Activated gamma-delta T cell (primary cell): Measurements from ENCODE around the gene BSN.

Experiments used
- DNase-seq: peaks from one replicate; lab custom pipeline; 2025; lab: John Stamatoyannopoulos, UW

The BSN gene

DNA sequence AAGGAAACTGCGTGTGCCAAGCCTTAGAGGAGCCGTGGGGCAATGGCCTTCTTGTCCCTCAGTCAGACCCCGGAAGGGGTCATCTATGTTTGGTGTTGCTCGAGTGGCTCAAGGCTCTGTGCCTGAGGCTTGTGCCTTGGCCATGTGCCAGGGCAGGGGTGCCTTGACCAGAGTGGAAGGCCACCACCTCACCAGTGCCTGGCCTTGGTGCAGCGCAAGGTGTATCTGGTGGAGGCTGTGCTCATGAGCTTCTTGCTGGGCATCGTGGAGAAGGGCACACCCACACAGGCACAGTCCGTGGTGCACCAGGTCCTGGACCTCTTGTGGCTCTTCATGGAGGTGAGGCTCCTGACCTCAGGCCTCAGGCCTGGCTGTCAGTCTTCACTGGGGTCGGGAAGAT is 145.7 kb downstream of the BSN start:
- no peak for DNase-seq

DNA sequence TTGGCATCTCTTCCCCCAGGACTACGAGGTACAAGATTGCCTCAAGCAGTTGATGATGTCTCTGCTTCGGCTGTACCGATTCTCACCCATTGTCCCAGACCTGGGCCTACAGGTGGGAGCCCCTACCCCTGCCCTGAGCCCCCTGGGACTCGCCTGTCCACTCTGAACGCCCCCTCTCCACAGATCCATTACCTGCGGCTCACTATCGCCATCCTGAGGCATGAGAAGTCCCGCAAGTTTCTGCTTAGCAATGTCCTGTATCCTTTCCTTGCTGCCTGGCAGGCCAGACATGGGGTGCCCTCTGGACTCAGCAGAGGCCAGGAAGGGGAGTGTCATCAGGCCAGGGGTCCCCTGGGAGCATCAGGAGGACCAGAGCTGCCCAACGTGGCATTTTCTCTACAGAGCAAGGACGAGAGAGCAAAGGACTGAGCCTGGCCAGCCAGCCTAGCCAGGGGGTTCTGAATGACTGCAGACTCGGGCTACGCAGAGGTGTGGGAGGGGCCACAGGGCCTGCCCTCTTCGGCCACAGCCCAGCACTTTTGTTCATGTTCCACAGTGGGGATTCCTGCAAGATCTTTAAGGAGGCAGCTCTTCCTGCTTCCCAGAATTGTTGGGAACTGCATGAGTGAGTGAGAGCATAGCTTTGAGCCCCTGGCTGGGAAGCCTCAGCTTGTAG is 146.3 kb downstream of the BSN start:
- DNase-seq, result no peak

GRCh38 chr3:49701388-49702077 is 147.3 kb downstream of the BSN start:
- no peak for DNase-seq

DNA sequence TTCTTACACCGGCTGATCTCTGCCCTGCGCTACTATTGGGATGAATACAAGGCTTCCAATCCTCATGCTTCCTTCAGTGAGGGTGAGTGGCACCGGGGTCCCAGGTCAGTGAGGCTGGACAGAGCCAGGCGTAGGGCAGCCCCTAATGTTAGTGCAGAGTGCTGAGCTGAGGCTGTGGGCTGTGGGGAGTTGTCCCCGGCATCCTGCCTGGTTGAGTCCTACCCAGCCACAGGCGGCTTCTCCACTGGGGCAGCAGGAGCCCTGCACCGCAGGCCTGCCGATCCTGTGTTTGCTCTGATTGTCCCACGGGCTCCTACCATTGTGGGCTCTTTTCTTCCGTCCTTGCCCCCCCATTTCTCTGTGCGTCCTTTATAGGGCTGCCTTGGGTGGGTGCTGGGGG is 148.4 kb downstream of the BSN start:
- no peak for DNase-seq

DNA sequence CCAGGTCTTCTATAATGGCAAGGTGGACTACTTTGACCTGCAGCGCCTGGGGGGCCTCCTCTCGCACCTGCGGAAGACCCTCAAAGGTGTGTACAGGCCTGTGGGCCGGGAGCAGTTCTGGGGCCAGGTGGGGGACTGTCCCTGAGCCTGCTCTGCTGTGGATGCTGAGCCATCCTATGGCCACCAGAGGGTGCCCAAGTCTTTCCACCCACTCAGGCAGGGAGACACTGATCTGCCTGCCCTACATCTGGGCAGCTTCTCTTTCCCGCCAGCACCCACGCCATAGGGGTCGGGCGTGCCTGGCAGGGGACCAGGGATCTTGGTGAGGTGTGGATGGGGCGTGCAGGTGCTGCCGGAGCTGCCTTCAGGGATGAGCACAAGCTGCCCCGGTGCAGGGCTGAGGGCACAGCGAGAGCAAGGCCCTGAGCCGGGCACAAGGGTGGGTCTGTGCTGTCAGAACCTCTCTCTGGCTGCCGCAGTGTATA is 149.2 kb downstream of the BSN start:
- no peak for DNase-seq

GRCh38 chr3:49703956-49704355 is 149.7 kb downstream of the BSN start:
- DNase-seq, result no peak

GRCh38 chr3:49704629-49705028 is 150.4 kb downstream of the BSN start:
- no peak for DNase-seq

- DNase-seq, result no peak
These were observed 151.2 kb downstream of the BSN start for GRCh38 chr3:49705390-49705960.

DNA sequence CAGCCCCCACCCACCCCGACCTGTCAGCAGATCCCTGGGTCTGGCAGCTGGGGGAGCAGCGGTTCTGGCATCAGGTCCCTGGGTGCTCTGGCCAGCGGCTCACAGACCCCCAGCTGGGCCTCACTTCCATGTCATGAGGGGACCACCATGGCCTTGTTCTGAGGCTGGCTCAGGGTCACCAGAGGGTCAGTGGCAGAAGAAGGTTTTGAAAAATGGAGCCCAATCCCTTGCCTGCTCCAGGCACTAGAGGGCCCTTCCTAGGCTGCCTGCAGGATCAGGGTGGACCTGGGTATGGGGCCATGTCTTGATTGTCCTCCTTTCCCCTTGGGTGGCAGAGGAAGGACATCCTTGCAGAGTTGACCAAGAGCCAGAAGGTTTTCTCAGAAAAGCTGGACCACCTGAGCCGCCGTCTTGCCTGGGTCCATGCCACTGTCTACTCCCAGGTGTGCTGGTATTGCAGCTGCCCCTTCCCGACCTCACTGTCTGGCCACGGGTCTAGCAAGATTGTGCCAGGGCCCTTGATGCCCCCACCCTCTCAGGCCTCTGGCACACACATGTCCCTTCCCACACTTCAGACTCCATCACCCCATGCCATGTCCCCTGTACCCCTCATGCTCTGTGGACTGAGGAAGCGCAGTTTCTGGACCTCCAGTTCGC is 152.3 kb downstream of the BSN start:
- DNase-seq, result no peak

GRCh38 chr3:49707113-49707480 is 152.8 kb downstream of the BSN start:
- no peak for DNase-seq

DNA sequence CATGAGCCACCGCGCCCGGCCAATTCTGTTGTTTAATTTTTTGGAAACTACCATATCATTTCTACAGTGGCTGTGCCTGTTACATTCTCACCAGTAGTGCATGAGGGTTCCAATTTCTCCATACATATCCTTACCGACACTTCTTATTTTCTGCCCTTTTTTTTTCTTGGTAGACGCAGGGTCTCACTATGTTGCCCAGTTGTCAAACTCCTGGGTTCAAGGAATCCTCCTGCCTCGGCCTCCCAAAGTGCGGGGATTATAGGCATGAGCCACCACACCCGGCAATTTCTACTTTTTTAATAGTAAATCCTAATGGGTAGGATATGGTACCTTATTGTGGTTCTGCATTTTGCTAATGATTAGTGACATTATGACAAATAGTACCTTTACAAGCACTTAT is 155.6 kb downstream of the BSN start:
- DNase-seq, result no peak

- DNase-seq, result no peak
These were observed 157.2 kb downstream of the BSN start for GRCh38 chr3:49711489-49711888.

GRCh38 chr3:49712166-49712565 is 157.9 kb downstream of the BSN start:
- DNase-seq, result no peak

DNA sequence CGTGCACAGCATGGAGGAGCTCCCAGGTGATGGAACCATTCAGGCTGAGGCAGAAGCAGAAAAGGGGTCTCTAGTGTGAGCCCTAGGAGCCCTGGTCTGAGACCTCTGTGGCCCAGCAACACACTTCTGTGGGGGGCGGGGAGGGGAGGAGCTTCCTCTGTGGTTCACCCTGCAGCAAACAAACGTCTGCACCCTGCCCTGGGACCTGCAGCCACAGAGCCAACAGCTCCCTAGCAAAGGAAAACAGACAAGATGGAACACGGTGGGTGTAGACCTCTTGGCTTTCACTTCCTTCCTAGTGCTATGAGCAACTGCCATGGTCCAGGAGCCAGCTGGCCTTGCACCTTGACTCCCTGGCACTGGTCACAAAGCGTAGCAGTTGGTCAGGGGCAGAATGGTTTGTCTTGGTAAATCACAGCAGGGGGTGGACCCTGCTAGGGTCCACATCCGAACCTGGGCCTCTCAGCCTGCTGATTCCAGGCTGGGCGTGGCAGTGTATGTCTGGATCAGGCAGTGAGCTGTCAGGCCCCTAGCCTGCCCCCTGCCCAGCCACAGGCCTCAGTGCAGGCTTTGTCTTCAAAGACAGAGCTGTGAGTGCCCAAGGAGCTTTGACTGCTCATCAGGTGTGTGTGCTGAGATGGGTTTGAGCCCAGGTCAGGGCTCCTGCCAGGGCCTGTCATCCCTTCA is 158.5 kb downstream of the BSN start:
- DNase-seq, result no peak

DNA sequence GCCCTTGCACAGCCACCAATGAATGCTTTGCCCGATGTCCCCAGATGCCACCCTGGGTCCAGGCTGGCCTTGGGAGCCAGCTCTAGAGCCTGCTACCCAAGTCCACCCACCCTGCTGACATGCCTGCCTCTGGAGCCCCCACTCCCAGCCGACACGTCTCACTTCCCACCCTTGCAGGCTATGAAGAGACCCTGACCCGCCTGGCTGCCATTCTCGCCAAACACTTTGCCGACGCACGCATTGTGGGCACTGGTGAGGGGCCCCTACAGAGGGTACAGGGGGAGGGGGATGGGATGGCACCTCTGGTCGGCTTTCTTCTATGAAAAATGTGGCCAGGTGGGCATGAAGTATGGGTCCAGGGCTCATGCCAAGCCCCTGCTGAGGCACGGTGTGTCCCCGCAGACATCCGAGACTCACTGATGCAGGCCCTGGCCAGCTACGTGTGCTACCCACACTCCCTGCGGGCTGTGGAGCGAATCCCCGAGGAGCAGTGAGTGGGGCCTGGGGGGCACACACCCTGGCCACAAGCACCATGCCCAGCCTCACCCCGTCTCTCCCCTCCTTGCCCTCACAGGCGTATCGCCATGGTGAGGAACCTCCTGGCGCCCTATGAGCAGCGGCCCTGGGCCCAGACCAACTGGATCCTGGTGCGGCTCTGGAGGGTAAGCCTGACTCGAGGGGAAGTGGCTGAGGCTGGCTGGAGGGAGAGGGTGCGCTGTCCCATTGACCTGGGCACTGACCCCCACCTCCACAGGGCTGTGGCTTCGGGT is 159.2 kb downstream of the BSN start:
- DNase-seq, result no peak

GRCh38 chr3:49714728-49715550 is 160.7 kb downstream of the BSN start:
- DNase-seq, result no peak

- no peak for DNase-seq
These were observed 161.4 kb downstream of the BSN start for GRCh38 chr3:49715611-49716121.

DNA sequence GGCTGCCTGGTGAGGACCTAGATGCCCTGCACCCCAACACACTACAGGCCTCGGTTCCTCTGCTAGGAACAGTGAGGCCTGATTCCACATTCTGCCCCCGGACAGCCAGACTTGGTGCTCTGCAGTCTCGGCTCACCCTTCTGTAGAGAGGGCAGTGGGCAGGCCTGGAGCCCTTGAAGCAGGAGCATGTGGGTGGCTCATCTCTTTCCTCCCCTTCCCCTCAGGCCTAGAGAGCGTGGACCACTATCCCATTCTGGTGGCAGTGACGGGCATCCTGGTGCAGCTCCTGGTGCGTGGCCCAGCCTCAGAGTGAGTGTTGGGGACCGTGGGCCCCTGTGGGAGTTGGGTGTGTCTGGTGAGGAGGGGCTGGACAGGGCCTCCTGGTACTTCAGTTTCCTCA is 161.9 kb downstream of the BSN start:
- DNase-seq, result no peak

- DNase-seq, result no peak
These were observed 162.5 kb downstream of the BSN start for GRCh38 chr3:49716691-49717210.
